GM18507 (cell line): ENCODE data around the gene CEP250.

Experiments
- DNase-seq: peaks from one replicate; pipeline ENCODE4 v3.0.0; 2011; ENCODE audit warnings: low read depth; ENCODE audit not compliant: insufficient read length; ENCODE audit errors: extremely low spot score
- FAIRE-seq: peaks from 2 replicates; lab custom pipeline; 2011; peaks lifted over from hg19 to GRCh38; lab: Jason Lieb, UNC

CEP250 gene

GRCh38 chr20:35555951-35556645, 100.7 kb downstream of the CEP250 start:
- FAIRE-seq: no peak
- DNase-seq: no peak

GRCh38 chr20:35556871-35557270, 101.5 kb downstream of the CEP250 start:
- no peak for FAIRE-seq
- DNase-seq: no peak

- DNase-seq (no peak), FAIRE-seq (no peak)
Measured at GRCh38 chr20:35558451-35558850, 103.1 kb downstream of the CEP250 start.

GRCh38 chr20:35559042-35559693, 103.8 kb downstream of the CEP250 start:
- FAIRE-seq: no peak
- no peak for DNase-seq

GRCh38 chr20:35560105-35560511, 104.7 kb downstream of the CEP250 start:
- no peak for FAIRE-seq
- no peak for DNase-seq

- FAIRE-seq: no peak
Measured at GRCh38 chr20:35560541-35560940, 105.1 kb downstream of the CEP250 start.

GRCh38 chr20:35561268-35561667, 105.9 kb downstream of the CEP250 start:
- DNase-seq: no peak
- FAIRE-seq: no peak

More at GRCh38 chr20:35560541-35560940, 105.1 kb downstream of the CEP250 start:
- no peak for DNase-seq

- DNase-seq (no peak), FAIRE-seq (no peak)
Measured at GRCh38 chr20:35561671-35562070, 106.3 kb downstream of the CEP250 start.

- FAIRE-seq: no peak
- DNase-seq: no peak
Measured at GRCh38 chr20:35562541-35563110, 107.2 kb downstream of the CEP250 start.

- no peak for FAIRE-seq
- no peak for DNase-seq
Measured at GRCh38 chr20:35563834-35564233, 108.4 kb downstream of the CEP250 start.

- FAIRE-seq: no peak
- no peak for DNase-seq
Measured at GRCh38 chr20:35564905-35565304, 109.5 kb downstream of the CEP250 start.

GRCh38 chr20:35568645-35569044, 113.2 kb downstream of the CEP250 start:
- DNase-seq: no peak
- no peak for FAIRE-seq
